Measurements from ENCODE around the gene DISC1.

GRCh38 chr1:232031156-232031555 is 404.6 kb downstream of the DISC1 start:
- TF ChIP-seq POLR2A (IDR thresholded peaks at IDR 0.05; ENCODE audit: extremely low read depth, insufficient read length) (no peak), MYC (IDR thresholded peaks at IDR 0.05; ENCODE audit: low read depth, low read length) (no peak), CTCF (IDR thresholded peaks at IDR 0.05; ENCODE audit: low read depth, low read length) (no peak), MAX (IDR thresholded peaks at IDR 0.05; ENCODE audit: low read depth, low read length) (no peak)

Measured in NB4 (cell line).